ENCODE measurements around the gene KCNIP1.
"Not testable (repeated sequence)": the region's sequence is repeated elsewhere in the genome, so short reads cannot be mapped to it uniquely, and the experiment has no call there.

The KCNIP1 gene

GRCh38 chr5:170749911-170750431 is 246.2 kb downstream of the KCNIP1 start:
- DNase-seq (ENCODE audit: low read depth in 2 of 2) = no peak

- no peak for DNase-seq (ENCODE audit: low read depth in 2 of 2)
Observed at GRCh38 chr5:170750791-170751190, 247.0 kb downstream of the KCNIP1 start.

- no peak for DNase-seq (ENCODE audit: low read depth in 2 of 2)
Observed at GRCh38 chr5:170751631-170752030, 247.8 kb downstream of the KCNIP1 start.

- DNase-seq (ENCODE audit: low read depth in 2 of 2) = no peak
Observed at GRCh38 chr5:170752257-170753215, 248.7 kb downstream of the KCNIP1 start.

GRCh38 chr5:170753311-170753710 is 249.5 kb downstream of the KCNIP1 start:
- DNase-seq (ENCODE audit: low read depth in 2 of 2) = no peak

GRCh38 chr5:170754508-170754907 is 250.7 kb downstream of the KCNIP1 start:
- not testable (repeated sequence) for DNase-seq (ENCODE audit: low read depth in 2 of 2)

- DNase-seq (ENCODE audit: low read depth in 2 of 2) = no peak
Observed at GRCh38 chr5:170755679-170756456, 252.0 kb downstream of the KCNIP1 start.

GRCh38 chr5:170756691-170757090 is 252.9 kb downstream of the KCNIP1 start:
- no peak for DNase-seq (ENCODE audit: low read depth in 2 of 2)

- no peak for DNase-seq (ENCODE audit: low read depth in 2 of 2)
Observed at GRCh38 chr5:170757182-170757601, 253.4 kb downstream of the KCNIP1 start.

GRCh38 chr5:170757669-170758068 is 253.8 kb downstream of the KCNIP1 start:
- no peak for DNase-seq (ENCODE audit: low read depth in 2 of 2)

- DNase-seq (ENCODE audit: low read depth in 2 of 2) = no peak
Observed at GRCh38 chr5:170758481-170758880, 254.7 kb downstream of the KCNIP1 start.

- DNase-seq (ENCODE audit: low read depth in 2 of 2) = no peak
Observed at GRCh38 chr5:170760113-170760512, 256.3 kb downstream of the KCNIP1 start.

GRCh38 chr5:170761048-170761707 is 257.4 kb downstream of the KCNIP1 start:
- no peak for DNase-seq (ENCODE audit: low read depth in 2 of 2)

GRCh38 chr5:170761708-170762066 is 257.9 kb downstream of the KCNIP1 start:
- DNase-seq (ENCODE audit: low read depth in 2 of 2) = no peak

GRCh38 chr5:170762298-170762697 is 258.5 kb downstream of the KCNIP1 start:
- DNase-seq (ENCODE audit: low read depth in 2 of 2) = not testable (repeated sequence)

GRCh38 chr5:170765868-170766267 is 262.0 kb downstream of the KCNIP1 start:
- not testable (repeated sequence) for DNase-seq (ENCODE audit: low read depth in 2 of 2)

- no peak for DNase-seq (ENCODE audit: low read depth in 2 of 2)
Observed at GRCh38 chr5:170769246-170769645, 265.4 kb downstream of the KCNIP1 start.

GRCh38 chr5:170769898-170770416 is 266.1 kb downstream of the KCNIP1 start:
- DNase-seq (ENCODE audit: low read depth in 2 of 2) = no peak

- no peak for DNase-seq (ENCODE audit: low read depth in 2 of 2)
Observed at GRCh38 chr5:170771496-170771895, 267.7 kb downstream of the KCNIP1 start.

GRCh38 chr5:170773024-170773985 is 269.5 kb downstream of the KCNIP1 start:
- no peak for DNase-seq (ENCODE audit: low read depth in 2 of 2)

Data from stimulated activated CD4-positive, alpha-beta T cell treated with anti-CD3 and anti-CD28 coated beads, Interleukin-4, amount 100 ng/mL, for 48 hours (primary cell).